DND-41 (cell line): Measurements from ENCODE around the gene ADNP2.

Source experiments
- CTCF ChIP-seq: IDR thresholded peaks from 2 replicates; pipeline ENCODE4 v1.5.1; 2012; ENCODE audit warnings: borderline replicate concordance, low read length, moderate library complexity, mild to moderate bottlenecking; ENCODE audit not compliant: poor library complexity, severe bottlenecking; ENCODE audit errors: extremely low read depth
- EZH2 ChIP-seq: IDR thresholded peaks from 3 replicates; pipeline ENCODE4 v1.6.1; 2012; ENCODE audit warnings: borderline replicate concordance, low read depth, mild to moderate bottlenecking, moderate library complexity, low read length, inconsistent platforms; ENCODE audit not compliant: severe bottlenecking

DNA sequence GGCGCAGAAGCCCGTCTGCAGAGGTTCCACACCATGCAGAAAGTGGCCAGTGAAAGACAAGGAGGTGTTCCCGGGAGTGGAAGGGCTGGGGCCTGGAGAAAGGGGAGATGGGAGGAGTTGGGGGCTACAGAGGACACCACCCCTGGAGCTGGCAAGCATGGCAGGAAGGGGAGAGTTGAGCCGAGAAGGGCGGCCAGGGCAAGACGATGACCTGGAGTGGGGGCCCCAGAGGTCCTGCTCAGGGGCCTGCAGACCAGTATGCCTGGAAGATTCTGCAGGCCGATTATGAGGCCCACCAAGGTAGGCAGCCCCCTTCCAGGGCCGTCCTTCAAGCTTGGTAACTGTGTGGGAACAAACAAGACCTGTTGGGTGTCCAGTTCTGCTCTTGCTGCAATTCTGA lies 41.7 kb upstream of the ADNP2 start:
- no peak for TF ChIP-seq CTCF
- no peak for TF ChIP-seq EZH2
